ENCODE results near the gene INS.

Gene INS

GRCh38 chr11:2114430-2115241 is 46.4 kb downstream of the INS start:
- no peak for DNase-seq (ENCODE audit: low read depth)

- no peak for DNase-seq (ENCODE audit: low read depth)
Observed at GRCh38 chr11:2113776-2114175, 47.2 kb downstream of the INS start.

- DNase-seq (ENCODE audit: low read depth), result no peak
Observed at GRCh38 chr11:2110521-2110920, 50.5 kb downstream of the INS start.

All from GM04504 (cell line).